CD8-positive, alpha-beta memory T cell (primary cell): ENCODE data around the gene C19orf25. TPM values are rescaled to one million over a fixed set of nuclear protein-coding genes. Genes with fewer than 3 reads are reported as not detected.
A peak's percentile ranks its signal among the peaks of the same experiment; 100 is the strongest.

ENCODE experiments used
- CTCF ChIA-PET: fragments of 350-600 bp; sonication (Branson Sonifier 250); formaldehyde crosslinking; loops from one replicate; lab custom pipeline; 2021; ENCODE audit warnings: antibody characterized with exemption; lab: Charles Lee
- POLR2A ChIA-PET: fragments of 350-600 bp; sonication (Branson Sonifier 250); formaldehyde crosslinking; loops from one replicate; lab custom pipeline; 2021; ENCODE audit warnings: antibody characterized with exemption; lab: Charles Lee
- DNase-seq, 5 donors: peaks; one replicate each; pipeline versions ENCODE4 v3.0.0 to v3.0.0-alpha.2; 2020 to 2022; ENCODE audit warnings: mixed read lengths in 1 of 5
- H3K27ac ChIP-seq: one replicate; pipeline ENCODE4 v1.7.0; 2013; ENCODE audit warnings: low read depth, mild to moderate bottlenecking, low read length, moderate library complexity
- H3K27me3 ChIP-seq: 2 replicates; pipeline ENCODE4 v1.7.0; 2013; ENCODE audit warnings: low read length, mild to moderate bottlenecking; ENCODE audit not compliant: insufficient read depth, poor library complexity, severe bottlenecking
- H3K36me3 ChIP-seq: 2 replicates; pipeline ENCODE4 v1.7.0; 2013; ENCODE audit warnings: mild to moderate bottlenecking, low read length, moderate library complexity; ENCODE audit not compliant: insufficient read depth
- H3K4me1 ChIP-seq: 2 replicates; pipeline ENCODE4 v1.7.0; 2013; ENCODE audit warnings: mild to moderate bottlenecking, low read length, moderate library complexity; ENCODE audit not compliant: insufficient read depth
- H3K4me3 ChIP-seq: 2 replicates; pipeline ENCODE4 v1.7.0; 2013; ENCODE audit warnings: mild to moderate bottlenecking, low read length
- H3K9me3 ChIP-seq: 2 replicates; pipeline ENCODE4 v1.7.0; 2013; ENCODE audit warnings: mild to moderate bottlenecking, low read length
- H3K27ac Mint-ChIP-seq, 8 donors: one replicate each; pipeline ENCODE4 v1.8.0; 2020 to 2021; ENCODE audit warnings: mixed read lengths in 8 of 8, mild to moderate bottlenecking in 6 of 8, inconsistent platforms in 3 of 8, moderate library complexity in 3 of 8
- H3K27me3 Mint-ChIP-seq, 2 donors: one replicate each; pipeline ENCODE4 v1.8.0; 2020 to 2021; ENCODE audit warnings: mixed read lengths in 2 of 2, mild to moderate bottlenecking in 1 of 2, moderate library complexity in 1 of 2
- H3K36me3 Mint-ChIP-seq, 3 donors: one replicate each; pipeline ENCODE4 v1.8.0; 2020 to 2021; ENCODE audit warnings: mixed read lengths in 3 of 3, inconsistent platforms in 1 of 3, mild to moderate bottlenecking in 1 of 3
- H3K4me1 Mint-ChIP-seq, 3 donors: one replicate each; pipeline ENCODE4 v1.8.0; 2020 to 2021; ENCODE audit warnings: mixed read lengths in 3 of 3, inconsistent platforms in 1 of 3, mild to moderate bottlenecking in 1 of 3
- H3K4me3 Mint-ChIP-seq, 7 donors: one replicate each; pipeline ENCODE4 v1.8.0; 2020 to 2021; ENCODE audit warnings: mixed read lengths in 7 of 7, mild to moderate bottlenecking in 6 of 7, moderate library complexity in 4 of 7, inconsistent platforms in 2 of 7
- H3K9me3 Mint-ChIP-seq, 5 donors: one replicate each; pipeline ENCODE4 v1.8.0; 2020 to 2022; ENCODE audit warnings: mixed read lengths in 5 of 5, mild to moderate bottlenecking in 3 of 5, moderate library complexity in 2 of 5, inconsistent platforms in 1 of 5
- polyA plus RNA-seq: library from polyadenylated mRNA; unstranded; fragments of 300-500 nt; fragmentation: Illumina TruSeq; gene quantifications from one replicate; pipeline ENCODE4 v1.2.3, GENCODE V29; 2021
- total RNA-seq, 2 experiments: library from RNA; stranded (reverse); gene quantifications; one replicate each; pipeline ENCODE4 v1.2.3, GENCODE V29; 2021

The C19orf25 gene
- total and polyA plus RNA-seq, 3 experiments from 2014 or later = 36.9 to 56.7 (median 41.4) TPM

DNA sequence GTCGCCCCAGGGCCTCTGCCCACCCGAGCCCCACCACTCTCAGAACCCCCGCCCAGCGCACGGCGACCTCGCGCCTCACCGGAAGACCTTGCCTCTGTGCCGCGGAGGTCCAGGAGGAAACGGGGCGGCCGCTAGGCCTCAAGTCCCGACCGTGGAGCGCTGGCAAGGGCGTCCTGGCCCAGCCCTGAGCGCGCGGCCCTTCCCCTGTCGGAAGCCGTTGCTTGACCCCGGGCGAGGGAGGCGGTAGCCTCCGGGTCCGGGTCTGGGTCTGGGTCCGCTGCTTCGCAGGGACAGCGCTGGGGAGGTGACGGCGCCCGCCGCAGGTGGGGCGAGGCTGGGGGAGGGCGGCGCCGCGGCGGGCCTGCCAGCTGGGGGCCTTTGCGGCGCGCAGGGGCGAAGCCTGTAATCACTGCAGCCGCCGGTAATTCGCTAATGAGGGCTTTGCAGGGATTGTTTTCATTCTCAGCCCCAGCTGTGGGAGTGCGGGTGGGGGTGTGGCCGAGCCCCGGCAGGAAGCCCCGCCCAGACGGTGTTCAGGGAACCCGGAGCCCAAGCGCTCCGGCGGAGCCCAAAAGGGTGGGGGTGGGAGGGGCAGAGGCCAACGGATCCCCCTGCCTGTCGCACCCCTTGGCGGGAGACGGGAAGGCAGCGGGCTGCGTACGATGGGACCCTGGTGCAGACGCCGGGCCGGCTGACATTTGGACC lies 8.6 kb downstream of the C19orf25 start:
- Histone ChIP-seq H3K9me3 (no peaks in the 10 kb centered on the region), H3K27me3 (peaks cover 22% of the 10 kb centered on the region), H3K27ac (no peak overlapping the region), H3K4me3 (peak overlapping the region; percentile 61), H3K36me3 (no peaks in the 10 kb centered on the region), H3K4me1 (peaks cover 30% of the 10 kb centered on the region)
- peaks cover 0 to 3% (median 0%) of the 10 kb centered on the region in 3 donors for H3K36me3 Mint-ChIP-seq
- ChIA-PET POLR2A (interaction anchor here (0.6 to 1.8 kb wide), 4 partner anchors 9 to 378 kb away, joined by 3 to 5 read pairs (median 4); partner anchors contain the start of genes C19orf25 and REEP6), CTCF (interaction anchor here (1.1 to 2.3 kb wide), 3 partner anchors 23 to 42 kb away, joined by 3 to 12 read pairs (median 5); partner anchors contain the start of gene ADAMTSL5)
- no peaks in the 10 kb centered on the region for H3K9me3 Mint-ChIP-seq
- H3K4me1 Mint-ChIP-seq = peaks cover 5 to 25% (median 9%) of the 10 kb centered on the region in 3 donors
- H3K27ac Mint-ChIP-seq = no peak overlapping the region
- peaks cover 0 to 2% of the 10 kb centered on the region in 2 donors for H3K27me3 Mint-ChIP-seq
- peak; percentile 52 to 79 (median 53) for DNase-seq
- H3K4me3 Mint-ChIP-seq = peak overlapping the region; percentile 57 to 87 (median 73)

GRCh38 chr19:1470055-1470304 lies 9.0 kb downstream of the C19orf25 start:
- no peak overlapping the region for H3K4me3 ChIP-seq
- peaks cover 22% of the 10 kb centered on the region for H3K27me3 ChIP-seq
- Mint-ChIP-seq H3K4me3 (peak overlapping the region; percentile 57 to 87 (median 73)), H3K36me3 (peaks cover 0 to 3% (median 0%) of the 10 kb centered on the region in 3 donors), H3K27ac (peak overlapping the region in 1 of 8 donors; percentile 60), H3K9me3 (no peaks in the 10 kb centered on the region), H3K4me1 (peaks cover 5 to 25% (median 9%) of the 10 kb centered on the region in 3 donors), H3K27me3 (peaks cover 0 to 2% of the 10 kb centered on the region in 2 donors)
- H3K4me1 ChIP-seq = peaks cover 30% of the 10 kb centered on the region
- no peak for DNase-seq
- no peak overlapping the region for H3K27ac ChIP-seq
- ChIA-PET CTCF (no interaction called here), POLR2A (interaction anchor here (0.6 to 1.8 kb wide), 4 partner anchors 9 to 379 kb away, joined by 3 to 5 read pairs (median 4); partner anchors contain the start of genes C19orf25 and REEP6)
- no peaks in the 10 kb centered on the region for H3K9me3 ChIP-seq
- H3K36me3 ChIP-seq = no peaks in the 10 kb centered on the region

DNA sequence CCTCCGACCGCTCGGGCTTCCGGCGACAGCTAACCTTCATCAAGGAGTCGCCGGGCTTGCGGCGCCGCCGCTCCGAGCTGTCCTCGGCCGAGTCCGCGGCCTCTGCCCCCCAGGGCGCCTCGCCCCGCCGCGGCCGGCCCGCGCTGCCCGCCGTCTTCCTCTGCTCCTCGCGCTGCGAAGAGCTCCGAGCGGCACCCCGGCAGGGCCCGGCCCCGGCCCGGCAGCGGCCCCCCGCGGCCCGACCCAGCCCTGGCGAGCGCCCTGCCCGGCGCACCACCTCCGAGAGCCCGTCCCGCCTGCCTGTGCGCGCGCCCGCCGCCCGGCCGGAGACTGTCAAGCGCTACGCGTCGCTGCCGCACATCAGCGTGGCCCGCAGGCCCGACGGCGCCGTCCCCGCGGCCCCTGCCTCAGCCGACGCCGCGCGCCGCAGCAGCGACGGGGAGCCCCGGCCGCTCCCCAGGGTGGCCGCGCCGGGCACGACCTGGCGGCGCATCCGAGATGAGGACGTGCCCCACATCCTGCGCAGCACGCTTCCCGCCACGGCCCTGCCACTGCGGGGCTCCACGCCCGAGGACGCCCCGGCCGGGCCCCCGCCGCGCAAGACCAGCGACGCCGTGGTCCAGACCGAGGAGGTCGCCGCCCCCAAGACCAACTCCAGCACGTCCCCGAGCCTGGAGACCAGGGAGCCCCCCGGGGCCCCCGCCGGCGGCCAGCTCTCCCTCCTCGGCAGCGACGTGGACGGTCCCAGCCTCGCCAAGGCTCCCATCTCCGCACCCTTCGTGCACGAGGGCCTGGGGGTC lies 9.6 kb downstream of the C19orf25 start:
- ChIA-PET POLR2A (interaction anchor here (0.7 to 1.6 kb wide), 2 partner anchors 21 kb away, joined by 3 to 4 read pairs; partner anchors contain the start of gene REEP6), CTCF (no interaction called here)
- H3K4me3 Mint-ChIP-seq = peak overlapping the region in 1 of 7 donors; percentile 80
- H3K27ac Mint-ChIP-seq = no peak overlapping the region
- H3K4me1 ChIP-seq = peaks cover 30% of the 10 kb centered on the region
- H3K36me3 Mint-ChIP-seq = peaks cover 0 to under 1% (median 0%) of the 10 kb centered on the region in 3 donors
- no peaks in the 10 kb centered on the region for H3K36me3 ChIP-seq
- no peak for DNase-seq
- H3K27me3 Mint-ChIP-seq = peaks cover 0 to 2% of the 10 kb centered on the region in 2 donors
- H3K27ac ChIP-seq = no peak overlapping the region
- no peaks in the 10 kb centered on the region for H3K9me3 Mint-ChIP-seq
- no peak overlapping the region for H3K4me3 ChIP-seq
- peaks cover 5 to 25% (median 9%) of the 10 kb centered on the region in 3 donors for H3K4me1 Mint-ChIP-seq
- no peaks in the 10 kb centered on the region for H3K9me3 ChIP-seq
- H3K27me3 ChIP-seq = peaks cover 22% of the 10 kb centered on the region

- no peaks in the 10 kb centered on the region for H3K36me3 ChIP-seq
- H3K4me1 ChIP-seq = peaks cover 30% of the 10 kb centered on the region
- peaks cover 5 to 25% (median 9%) of the 10 kb centered on the region in 3 donors for H3K4me1 Mint-ChIP-seq
- peaks cover 22% of the 10 kb centered on the region for H3K27me3 ChIP-seq
- H3K36me3 Mint-ChIP-seq = no peaks in the 10 kb centered on the region
- CTCF ChIA-PET = no interaction called here
- H3K27ac Mint-ChIP-seq = no peak overlapping the region
- H3K9me3 Mint-ChIP-seq = no peaks in the 10 kb centered on the region
- POLR2A ChIA-PET = interaction anchor here (0.6 to 0.7 kb wide), 2 partner anchors 22 to 41 kb away, joined by 3 to 6 read pairs; partner anchors contain the start of gene REEP6
- H3K4me3 ChIP-seq = no peak overlapping the region
- H3K27ac ChIP-seq = no peak overlapping the region
- H3K9me3 ChIP-seq = no peaks in the 10 kb centered on the region
- no peak for DNase-seq
- H3K27me3 Mint-ChIP-seq = peaks cover 0 to 2% of the 10 kb centered on the region in 2 donors
- peak overlapping the region in 5 of 7 donors; percentile 41 to 78 (median 46) for H3K4me3 Mint-ChIP-seq
These were observed 10.2 kb downstream of the C19orf25 start for GRCh38 chr19:1468821-1469254.

DNA sequence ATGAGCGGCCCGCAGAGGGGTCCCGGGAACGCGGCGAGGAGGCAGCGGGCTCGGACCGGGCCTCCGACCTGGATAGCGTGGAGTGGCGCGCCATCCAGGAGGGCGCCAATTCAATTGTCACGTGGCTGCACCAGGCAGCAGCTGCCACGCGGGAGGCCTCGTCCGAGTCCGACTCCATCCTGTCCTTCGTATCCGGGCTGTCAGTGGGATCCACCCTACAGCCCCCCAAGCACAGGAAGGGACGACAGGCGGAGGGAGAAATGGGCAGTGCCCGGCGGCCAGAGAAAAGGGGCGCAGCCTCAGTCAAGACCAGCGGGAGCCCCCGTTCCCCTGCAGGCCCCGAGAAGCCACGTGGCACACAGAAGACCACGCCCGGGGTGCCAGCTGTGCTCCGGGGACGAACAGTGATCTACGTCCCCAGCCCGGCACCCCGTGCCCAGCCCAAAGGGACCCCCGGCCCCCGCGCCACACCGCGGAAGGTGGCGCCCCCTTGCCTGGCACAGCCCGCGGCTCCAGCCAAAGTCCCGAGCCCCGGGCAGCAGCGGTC lies 10.7 kb downstream of the C19orf25 start:
- Mint-ChIP-seq H3K36me3 (no peaks in the 10 kb centered on the region), H3K27ac (no peak overlapping the region), H3K4me1 (peaks cover 5 to 25% (median 9%) of the 10 kb centered on the region in 3 donors), H3K4me3 (peak overlapping the region in 5 of 7 donors; percentile 41 to 80 (median 52)), H3K9me3 (no peaks in the 10 kb centered on the region), H3K27me3 (peaks cover 0 to 2% of the 10 kb centered on the region in 2 donors)
- POLR2A ChIA-PET = interaction anchor here (0.6 to 0.7 kb wide), 2 partner anchors 22 to 41 kb away, joined by 3 to 6 read pairs; partner anchors contain the start of gene REEP6
- CTCF ChIA-PET = no interaction called here
- Histone ChIP-seq H3K4me3 (no peak overlapping the region), H3K27ac (no peak overlapping the region), H3K4me1 (peaks cover 30% of the 10 kb centered on the region), H3K36me3 (no peaks in the 10 kb centered on the region), H3K27me3 (peaks cover 22% of the 10 kb centered on the region), H3K9me3 (no peaks in the 10 kb centered on the region)
- no peak for DNase-seq

- H3K9me3 ChIP-seq = no peaks in the 10 kb centered on the region
- peaks cover 0 to 2% of the 10 kb centered on the region in 2 donors for H3K27me3 Mint-ChIP-seq
- no peak overlapping the region for H3K4me3 ChIP-seq
- H3K36me3 ChIP-seq = no peaks in the 10 kb centered on the region
- no peak overlapping the region for H3K4me3 Mint-ChIP-seq
- H3K9me3 Mint-ChIP-seq = no peaks in the 10 kb centered on the region
- no peaks in the 10 kb centered on the region for H3K36me3 Mint-ChIP-seq
- no peak overlapping the region for H3K27ac Mint-ChIP-seq
- peaks cover 30% of the 10 kb centered on the region for H3K4me1 ChIP-seq
- peaks cover 0 to 20% (median 6%) of the 10 kb centered on the region in 3 donors for H3K4me1 Mint-ChIP-seq
- no peak overlapping the region for H3K27ac ChIP-seq
- peaks cover 22% of the 10 kb centered on the region for H3K27me3 ChIP-seq
- POLR2A ChIA-PET = interaction anchor here (1.3 kb wide), 1 partner anchor 14 kb away, joined by 3 read pairs; no protein-coding TSS in a partner anchor
- CTCF ChIA-PET = interaction anchor here (1.4 kb wide), 1 partner anchor 23 kb away, joined by 3 read pairs; no protein-coding TSS in a partner anchor
- no peak for DNase-seq
These were observed 11.3 kb downstream of the C19orf25 start for GRCh38 chr19:1467490-1468273.

GRCh38 chr19:1467215-1467489 lies 11.9 kb downstream of the C19orf25 start:
- H3K36me3 Mint-ChIP-seq = no peaks in the 10 kb centered on the region

More at GRCh38 chr19:1467215-1467489, 11.9 kb downstream of the C19orf25 start:
- DNase-seq = no peak
- Mint-ChIP-seq H3K27ac (no peak overlapping the region), H3K9me3 (no peaks in the 10 kb centered on the region), H3K4me1 (peaks cover 0 to 19% (median 6%) of the 10 kb centered on the region in 3 donors), H3K27me3 (peaks cover 0 to 2% of the 10 kb centered on the region in 2 donors), H3K4me3 (no peak overlapping the region)
- H3K36me3 ChIP-seq = no peaks in the 10 kb centered on the region
- H3K4me1 ChIP-seq = peaks cover 30% of the 10 kb centered on the region
- ChIA-PET CTCF (interaction anchor here (1.4 to 1.6 kb wide), 3 partner anchors 8 to 47 kb away, joined by 3 to 5 read pairs (median 3); no protein-coding TSS in a partner anchor), POLR2A (interaction anchor here (1.3 kb wide), 1 partner anchor 14 kb away, joined by 3 read pairs; no protein-coding TSS in a partner anchor)
- no peak overlapping the region for H3K27ac ChIP-seq
- H3K9me3 ChIP-seq = no peaks in the 10 kb centered on the region
- no peak overlapping the region for H3K4me3 ChIP-seq
- peaks cover 22% of the 10 kb centered on the region for H3K27me3 ChIP-seq
